ENCODE data around the gene CHRM4. TPM values are rescaled to one million over a fixed set of nuclear protein-coding genes. Genes with fewer than 3 reads are reported as not detected.

Gene CHRM4
- total RNA-seq, 1 experiment from 2014 or later: 1.1 TPM

DNA sequence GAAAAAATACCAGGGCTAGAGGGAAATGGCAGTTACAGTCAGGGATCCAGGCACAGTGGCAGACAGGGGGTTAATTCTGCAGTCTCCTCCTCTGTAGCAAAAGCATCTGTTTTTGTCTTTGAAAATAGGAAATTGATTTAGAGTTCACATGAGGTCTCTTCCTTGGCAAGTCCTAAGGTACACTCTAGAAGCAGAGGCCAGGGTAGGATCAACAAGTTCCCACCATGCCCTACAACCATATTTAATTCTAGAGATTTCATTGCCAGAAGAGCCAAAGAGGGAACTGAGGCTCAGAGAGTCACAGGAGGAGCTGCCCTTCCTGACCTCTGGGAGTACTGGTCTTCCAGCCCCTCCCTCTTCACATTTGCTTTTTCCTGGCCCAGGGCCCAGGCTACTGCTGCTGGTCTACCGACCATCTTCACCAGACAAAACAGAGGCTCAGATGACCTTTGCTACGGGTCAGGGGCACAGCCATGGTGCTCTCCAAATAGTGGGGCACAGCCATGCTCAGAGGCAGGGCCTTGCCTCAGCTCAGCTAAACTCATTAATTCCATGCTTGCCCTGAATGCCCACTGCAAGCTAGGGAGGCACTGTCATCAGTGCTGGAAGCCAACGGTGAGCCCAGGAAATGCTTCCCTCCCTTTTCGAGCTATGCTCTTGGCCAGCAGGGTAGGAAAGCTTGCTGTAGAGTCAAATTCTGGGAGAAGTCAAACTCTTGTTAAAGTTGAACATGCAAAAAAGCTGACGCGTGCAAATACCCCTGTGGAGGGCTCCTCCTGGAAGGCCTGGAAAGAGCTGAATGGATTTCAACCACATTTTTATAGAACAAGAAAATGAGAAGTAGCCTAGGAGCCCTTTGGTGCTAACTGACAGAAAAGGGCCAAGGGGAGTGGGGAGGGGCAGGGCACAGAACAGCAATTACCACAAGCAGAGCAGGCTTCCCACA, 11.7 kb upstream of the CHRM4 start:
- Histone ChIP-seq H3K9ac (ENCODE audit: low read length) (no peak overlapping the region), H3K9me3 (ENCODE audit: control insufficient read depth in 1 of 2, insufficient read depth in 1 of 2, low read depth in 1 of 2, low read length in 2 of 2) (no peaks in the 10 kb centered on the region), H2AFZ (ENCODE audit: low read depth, low read length, poor library complexity, severe bottlenecking) (no peak overlapping the region), H3K4me3 (replicated peaks in 1 of 2; ENCODE audit: low read depth in 1 of 2, low read length in 2 of 2) (no peak overlapping the region), H3K27ac (ENCODE audit: low read depth, low read length) (no peak overlapping the region), H3K4me2 (ENCODE audit: low read length) (no peak overlapping the region), H3K79me2 (ENCODE audit: insufficient read depth, low read length) (no peaks in the 10 kb centered on the region), H3K27me3 (ENCODE audit: insufficient read depth, low read length) (no peaks in the 10 kb centered on the region), H3K4me1 (ENCODE audit: control insufficient read depth in 1 of 2, insufficient read depth in 2 of 2, low read length in 2 of 2) (no peaks in the 10 kb centered on the region), H4K20me1 (ENCODE audit: insufficient read depth) (no peaks in the 10 kb centered on the region), H3K36me3 (ENCODE audit: control insufficient read depth in 1 of 2, insufficient read depth in 2 of 2, low read length in 2 of 2) (no peaks in the 10 kb centered on the region; a peak in 1 of 4 replicates), H3K9me2 (ENCODE audit: insufficient read depth) (no peaks in the 10 kb centered on the region)
- ChIA-PET CTCF (interaction anchor here (1.3 kb wide), 1 partner anchor 11 kb away, joined by 3 read pairs; no protein-coding TSS in a partner anchor), RAD21 (ENCODE audit: low non-redundant PET in 1 of 2, low total read pairs in 2 of 2, uncharacterized antibody in 2 of 2, unreplicated experiment in 2 of 2) (no interaction called here), POLR2A (no interaction called here)
- intact Hi-C loops (cut with micrococcal nuclease): no loop called here
- no TSS peak for BruUV-seq (replicated peaks)
- ATAC-seq (no peak), DNase-seq (ENCODE audit: low read depth, low spot score) (no peak)
- TF ChIP-seq POLR2A (IDR thresholded peaks at IDR 0.05; ENCODE audit: borderline replicate concordance, extremely low read depth, insufficient read depth, insufficient read length) (no peak), MAX (IDR thresholded peaks at IDR 0.05) (no peak), ZFX (IDR thresholded peaks at IDR 0.05) (no peak), ELF1 (IDR thresholded peaks at IDR 0.05; ENCODE audit: borderline replicate concordance, low read depth) (no peak), YY1 (IDR thresholded peaks at IDR 0.05; ENCODE audit: extremely low read depth, insufficient replicate concordance, low read depth, low read length) (no peak), TCF7L2 (IDR thresholded peaks at IDR 0.05; ENCODE audit: borderline replicate concordance, extremely low read depth, insufficient read depth, insufficient read length) (no peak), SIN3A (IDR thresholded peaks at IDR 0.05; ENCODE audit: low read depth) (no peak), EZH2 (IDR thresholded peaks at IDR 0.05) (no peak), SRF (IDR thresholded peaks at IDR 0.05; ENCODE audit: low read depth) (no peak), CTCF (IDR thresholded peaks at IDR 0.05 in 2 of 3, conservative IDR thresholded peaks at IDR 0.05 in 1 of 3; ENCODE audit: borderline replicate concordance in 1 of 3, insufficient read depth in 1 of 3, low read depth in 2 of 3, low read length in 2 of 3) (no peak), CBX3 (IDR thresholded peaks at IDR 0.05; ENCODE audit: low read depth) (no peak), POLR2AphosphoS5 (IDR thresholded peaks at IDR 0.05; ENCODE audit: low read depth, low read length) (no peak), RAD21 (IDR thresholded peaks at IDR 0.05; ENCODE audit: low read depth) (no peak), EZH2phosphoT487 (IDR thresholded peaks at IDR 0.05; ENCODE audit: borderline replicate concordance) (no peak), JUND (IDR thresholded peaks at IDR 0.05) (no peak), EGR1 (IDR thresholded peaks at IDR 0.05; ENCODE audit: low read depth) (no peak)
- TF ChIP-seq, protein P1, sequence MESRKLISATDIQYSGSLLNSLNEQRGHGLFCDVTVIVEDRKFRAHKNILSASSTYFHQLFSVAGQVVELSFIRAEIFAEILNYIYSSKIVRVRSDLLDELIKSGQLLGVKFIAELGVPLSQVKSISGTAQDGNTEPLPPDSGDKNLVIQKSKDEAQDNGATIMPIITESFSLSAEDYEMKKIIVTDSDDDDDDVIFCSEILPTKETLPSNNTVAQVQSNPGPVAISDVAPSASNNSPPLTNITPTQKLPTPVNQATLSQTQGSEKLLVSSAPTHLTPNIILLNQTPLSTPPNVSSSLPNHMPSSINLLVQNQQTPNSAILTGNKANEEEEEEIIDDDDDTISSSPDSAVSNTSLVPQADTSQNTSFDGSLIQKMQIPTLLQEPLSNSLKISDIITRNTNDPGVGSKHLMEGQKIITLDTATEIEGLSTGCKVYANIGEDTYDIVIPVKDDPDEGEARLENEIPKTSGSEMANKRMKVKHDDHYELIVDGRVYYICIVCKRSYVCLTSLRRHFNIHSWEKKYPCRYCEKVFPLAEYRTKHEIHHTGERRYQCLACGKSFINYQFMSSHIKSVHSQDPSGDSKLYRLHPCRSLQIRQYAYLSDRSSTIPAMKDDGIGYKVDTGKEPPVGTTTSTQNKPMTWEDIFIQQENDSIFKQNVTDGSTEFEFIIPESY (IDR thresholded peaks at IDR 0.05; ENCODE audit: extremely low read depth, insufficient replicate concordance, low read length): no peak

Measured in HCT116 (cell line).